ENCODE measurements around the gene DYRK1A.

Gene DYRK1A

GRCh38 chr21:37450445-37450941 is 83.9 kb downstream of the DYRK1A start:
- peak; percentile 68 for DNase-seq (ENCODE audit: low read depth)

- DNase-seq (ENCODE audit: low read depth) = no peak
Observed at GRCh38 chr21:37451446-37451845, 84.9 kb downstream of the DYRK1A start.

- peak; percentile 97 for DNase-seq (ENCODE audit: low read depth)
Observed at GRCh38 chr21:37452227-37452626, 85.7 kb downstream of the DYRK1A start.

- no peak for DNase-seq (ENCODE audit: low read depth)
Observed at GRCh38 chr21:37453350-37453749, 86.8 kb downstream of the DYRK1A start.

- no peak for DNase-seq (ENCODE audit: low read depth)
Observed at GRCh38 chr21:37454869-37455503, 88.4 kb downstream of the DYRK1A start.

GRCh38 chr21:37455504-37455911 is 88.9 kb downstream of the DYRK1A start:
- no peak for DNase-seq (ENCODE audit: low read depth)

- DNase-seq (ENCODE audit: low read depth) = no peak
Observed at GRCh38 chr21:37458669-37459276, 92.2 kb downstream of the DYRK1A start.

- DNase-seq (ENCODE audit: low read depth) = peak; percentile 80
Observed at GRCh38 chr21:37459575-37459974, 93.0 kb downstream of the DYRK1A start.

- no peak for DNase-seq (ENCODE audit: low read depth)
Observed at GRCh38 chr21:37460196-37460595, 93.6 kb downstream of the DYRK1A start.

- DNase-seq (ENCODE audit: low read depth) = peak; percentile 60
Observed at GRCh38 chr21:37461479-37461878, 94.9 kb downstream of the DYRK1A start.

GRCh38 chr21:37462087-37462861 is 95.7 kb downstream of the DYRK1A start:
- no peak for DNase-seq (ENCODE audit: low read depth)

GRCh38 chr21:37463083-37463801 is 96.7 kb downstream of the DYRK1A start:
- peak; percentile 70 for DNase-seq (ENCODE audit: low read depth)

GRCh38 chr21:37467082-37467481 is 100.5 kb downstream of the DYRK1A start:
- DNase-seq (ENCODE audit: low read depth) = peak; percentile 27

GRCh38 chr21:37468909-37469308 is 102.3 kb downstream of the DYRK1A start:
- DNase-seq (ENCODE audit: low read depth) = no peak

- DNase-seq (ENCODE audit: low read depth) = no peak
Observed at GRCh38 chr21:37469441-37469840, 102.9 kb downstream of the DYRK1A start.

- DNase-seq (ENCODE audit: low read depth) = no peak
Observed at GRCh38 chr21:37472581-37472980, 106.0 kb downstream of the DYRK1A start.

- no peak for DNase-seq (ENCODE audit: low read depth)
Observed at GRCh38 chr21:37473491-37473890, 106.9 kb downstream of the DYRK1A start.

- no peak for DNase-seq (ENCODE audit: low read depth)
Observed at GRCh38 chr21:37474342-37474741, 107.8 kb downstream of the DYRK1A start.

- DNase-seq (ENCODE audit: low read depth) = peak; percentile 14
Observed at GRCh38 chr21:37475186-37475868, 108.8 kb downstream of the DYRK1A start.

- DNase-seq (ENCODE audit: low read depth) = no peak
Observed at GRCh38 chr21:37478794-37479193, 112.2 kb downstream of the DYRK1A start.

GRCh38 chr21:37483776-37484175 is 117.2 kb downstream of the DYRK1A start:
- no peak for DNase-seq (ENCODE audit: low read depth)

Data from EH (cell line).